H9 (cell line): ENCODE measurements around the gene MYO7A. TPM values are rescaled to one million over a fixed set of nuclear protein-coding genes. Genes with fewer than 3 reads are reported as not detected.

ENCODE experiments used
- DNase-seq: peaks from one replicate; pipeline ENCODE4 v3.0.0-alpha.2; 2017
- H2AFZ ChIP-seq: one replicate; pipeline ENCODE4 v1.6.1; 2013; ENCODE audit warnings: mild to moderate bottlenecking, low read length, control low read depth, moderate library complexity
- H2AK5ac ChIP-seq: 2 replicates; pipeline ENCODE4 v1.6.1; 2013; ENCODE audit warnings: low read length, control low read depth, mixed read lengths; ENCODE audit not compliant: insufficient read length
- H2BK120ac ChIP-seq: one replicate; pipeline ENCODE4 v1.6.1; 2013; ENCODE audit warnings: low read depth, mild to moderate bottlenecking, low read length, control low read depth, inconsistent platforms; ENCODE audit not compliant: poor library complexity, severe bottlenecking
- H2BK12ac ChIP-seq: 2 replicates; pipeline ENCODE4 v1.6.1; 2013; ENCODE audit warnings: low read length, control low read depth, mixed read lengths, low read depth; ENCODE audit not compliant: insufficient read length
- H2BK15ac ChIP-seq: 2 replicates; pipeline ENCODE4 v1.6.1; 2013; ENCODE audit warnings: low read depth, low read length, control low read depth
- H2BK20ac ChIP-seq: one replicate; pipeline ENCODE4 v1.6.1; 2013; ENCODE audit warnings: low read depth, mild to moderate bottlenecking, low read length, control low read depth, inconsistent platforms; ENCODE audit not compliant: poor library complexity, severe bottlenecking
- H2BK5ac ChIP-seq: 2 replicates; pipeline ENCODE4 v1.6.1; 2013; ENCODE audit warnings: low read length, control low read depth, mixed read lengths; ENCODE audit not compliant: insufficient read length
- H3K14ac ChIP-seq: 2 replicates; pipeline ENCODE4 v1.6.1; 2013; ENCODE audit warnings: low read length, control low read depth; ENCODE audit not compliant: insufficient read depth
- H3K18ac ChIP-seq: 2 replicates; pipeline ENCODE4 v1.6.1; 2013; ENCODE audit warnings: low read depth, mild to moderate bottlenecking, mixed read lengths, low read length, control low read depth; ENCODE audit not compliant: insufficient read length
- H3K23ac ChIP-seq: 2 replicates; pipeline ENCODE4 v1.6.1; 2013; ENCODE audit warnings: low read length, control low read depth, mixed read lengths, low read depth; ENCODE audit not compliant: insufficient read length
- H3K23me2 ChIP-seq: 2 replicates; pipeline ENCODE4 v1.6.1; 2013; ENCODE audit warnings: low read depth, mild to moderate bottlenecking, mixed read lengths, low read length, control low read depth; ENCODE audit not compliant: insufficient read length, poor library complexity, severe bottlenecking
- H3K27ac ChIP-seq: 2 replicates; pipeline ENCODE4 v1.5.1; 2013; ENCODE audit warnings: low read length, control low read depth, mixed read lengths, low read depth; ENCODE audit not compliant: insufficient read length
- H3K27me3 ChIP-seq: 2 replicates; pipeline ENCODE4 v1.6.1; 2013; ENCODE audit warnings: low read length, control low read depth, inconsistent platforms; ENCODE audit not compliant: insufficient read depth
- H3K4ac ChIP-seq: 2 replicates; pipeline ENCODE4 v1.6.1; 2013; ENCODE audit warnings: low read depth, mild to moderate bottlenecking, control low read depth, inconsistent platforms, low read length, moderate library complexity
- H3K4me1 ChIP-seq: 2 replicates; pipeline ENCODE4 v1.6.1; 2013; ENCODE audit warnings: low read length, control low read depth, inconsistent platforms; ENCODE audit not compliant: insufficient read depth
- H3K4me2 ChIP-seq: 2 replicates; pipeline ENCODE4 v1.6.1; 2013; ENCODE audit warnings: low read length, control low read depth, mixed read lengths; ENCODE audit not compliant: insufficient read length, insufficient read depth
- H3K56ac ChIP-seq: 2 replicates; pipeline ENCODE4 v1.6.1; 2013; ENCODE audit warnings: low read depth, mild to moderate bottlenecking, mixed read lengths, low read length, control low read depth; ENCODE audit not compliant: insufficient read length
- H3K79me1 ChIP-seq: 2 replicates; pipeline ENCODE4 v1.6.1; 2013; ENCODE audit warnings: low read depth, mild to moderate bottlenecking, moderate library complexity, low read length, control low read depth, inconsistent platforms; ENCODE audit not compliant: insufficient read depth, poor library complexity, severe bottlenecking
- H3K79me2 ChIP-seq: 2 replicates; pipeline ENCODE4 v1.6.1; 2013; ENCODE audit warnings: low read length, control low read depth, inconsistent platforms; ENCODE audit not compliant: insufficient read depth
- H3K9ac ChIP-seq: 2 replicates; pipeline ENCODE4 v1.6.1; 2013; ENCODE audit warnings: low read length, control low read depth, mixed read lengths; ENCODE audit not compliant: insufficient read length; ENCODE audit errors: extremely low read depth
- H3K9me3 ChIP-seq: one replicate; pipeline ENCODE4 v1.6.1; 2013; ENCODE audit warnings: low read depth, low read length, inconsistent platforms; ENCODE audit not compliant: control insufficient read depth
- H3T11ph ChIP-seq: one replicate; pipeline ENCODE4 v1.6.1; 2013; ENCODE audit warnings: mild to moderate bottlenecking, low read length, control low read depth, inconsistent platforms
- H4K20me1 ChIP-seq: one replicate; pipeline ENCODE4 v1.6.1; 2013; ENCODE audit not compliant: control insufficient read depth, insufficient read length, insufficient read depth
- H4K5ac ChIP-seq: 2 replicates; pipeline ENCODE4 v1.6.1; 2013; ENCODE audit warnings: low read depth, mild to moderate bottlenecking, mixed read lengths, low read length, control low read depth; ENCODE audit not compliant: insufficient read length
- H4K8ac ChIP-seq: replicated peaks from 2 replicates; pipeline ENCODE4 v1.6.1; 2013; ENCODE audit warnings: low read length, control low read depth, mixed read lengths, low read depth; ENCODE audit not compliant: insufficient read length
- H4K91ac ChIP-seq: 2 replicates; pipeline ENCODE4 v1.6.1; 2013; ENCODE audit warnings: low read depth, mild to moderate bottlenecking, moderate library complexity, mixed read lengths, low read length, control low read depth; ENCODE audit not compliant: insufficient read length
- H3K27ac Mint-ChIP-seq, 3 experiments: 2 replicates in 2 of 3; 3 replicates in 1 of 3; pipeline ENCODE4 v1.8.0; 2020 to 2021; ENCODE audit warnings: mixed read lengths in 3 of 3, mild to moderate bottlenecking in 1 of 3, moderate library complexity in 1 of 3
- H3K27me3 Mint-ChIP-seq: 2 replicates; pipeline ENCODE4 v1.8.0; 2021; ENCODE audit warnings: low read depth, mild to moderate bottlenecking, moderate library complexity, mixed read lengths
- H3K36me3 Mint-ChIP-seq, 3 experiments: 2 replicates in 2 of 3; 3 replicates in 1 of 3; pipeline ENCODE4 v1.8.0; 2020 to 2021; ENCODE audit warnings: low read depth in 3 of 3, mixed read lengths in 3 of 3; ENCODE audit not compliant: insufficient read depth in 1 of 3
- H3K4me1 Mint-ChIP-seq, 2 experiments: 2 replicates each; pipeline ENCODE4 v1.8.0; 2020; ENCODE audit warnings: mixed read lengths in 2 of 2
- H3K4me3 Mint-ChIP-seq, 2 experiments: 2 replicates in 1 of 2; 3 replicates in 1 of 2; pipeline ENCODE4 v1.8.0; 2020 to 2021; ENCODE audit warnings: mild to moderate bottlenecking in 2 of 2, mixed read lengths in 2 of 2, moderate library complexity in 1 of 2
- H3K9me3 Mint-ChIP-seq, 2 experiments: 2 replicates in 1 of 2; 3 replicates in 1 of 2; pipeline ENCODE4 v1.8.0; 2020; ENCODE audit warnings: mild to moderate bottlenecking in 2 of 2, mixed read lengths in 2 of 2, moderate library complexity in 1 of 2
- CTCF ChIP-seq: fragments of 200-600 bp; sonication (generic); conservative IDR thresholded peaks from 3 replicates; pipeline ENCODE4 v1.8.0; 2021; ENCODE audit warnings: antibody characterized with exemption, mild to moderate bottlenecking
- WGBS: extraction: QIAGEN DNeasy Blood & Tissue Kit; methylation state at CpG from one replicate; pipeline ENCODE4 v1.1.7; 2013; ENCODE audit warnings: missing lambda C conversion rate, low lambda C conversion rate, mixed read lengths; ENCODE audit not compliant: insufficient read length; ENCODE audit errors: extremely low coverage; 5-methylcytosine and 5-hydroxymethylcytosine counted together
- total RNA-seq: library from RNA; stranded (reverse); gene quantifications from 2 replicates; pipeline ENCODE4 v1.2.1, GENCODE V29; 2021

Gene MYO7A
- total RNA-seq, 1 experiment from 2014 or later, result 1.6 TPM

GRCh38 chr11:77080643-77081210 lies 47.3 kb upstream of the MYO7A start:
- Mint-ChIP-seq H3K9me3 (peaks cover 10 to 11% of the 10 kb centered on the region in 2 experiments; a peak in 4 of 5 replicates), H3K4me3 (no peak overlapping the region), H3K36me3 (peaks cover 0 to 3% (median 0%) of the 10 kb centered on the region in 3 experiments; a peak in 6 of 7 replicates), H3K27me3 (no peaks in the 10 kb centered on the region), H3K4me1 (peaks cover 6 to 8% of the 10 kb centered on the region in 2 experiments), H3K27ac (no peak overlapping the region)
- TF ChIP-seq CTCF, result no peak
- H2BK5ac ChIP-seq, result no peak overlapping the region
- no peak overlapping the region for H4K8ac ChIP-seq
- H3K79me2 ChIP-seq, result no peaks in the 10 kb centered on the region
- no peak overlapping the region for H3K27ac ChIP-seq
- no peaks in the 10 kb centered on the region for H3K79me1 ChIP-seq
- no peak overlapping the region for H3K56ac ChIP-seq
- H2BK12ac ChIP-seq, result no peak overlapping the region
- no peaks in the 10 kb centered on the region for H3K23me2 ChIP-seq
- no CpG with 5 or more reads among the region's 2 CpGs for WGBS
- no peak overlapping the region for H2AFZ ChIP-seq
- H2BK20ac ChIP-seq, result no peak overlapping the region
- no peak overlapping the region for H3K4me2 ChIP-seq
- H3K27me3 ChIP-seq, result no peaks in the 10 kb centered on the region
- H4K20me1 ChIP-seq, result no peaks in the 10 kb centered on the region
- H2BK15ac ChIP-seq, result no peak overlapping the region
- H2AK5ac ChIP-seq, result no peak overlapping the region
- H3K23ac ChIP-seq, result no peak overlapping the region
- no peak overlapping the region for H3K18ac ChIP-seq
- H3K4me1 ChIP-seq, result no peaks in the 10 kb centered on the region
- H3K14ac ChIP-seq, result no peak overlapping the region
- no peaks in the 10 kb centered on the region for H3K9me3 ChIP-seq
- H4K91ac ChIP-seq, result no peak overlapping the region
- H3K9ac ChIP-seq, result no peak overlapping the region
- no peak overlapping the region for H3K4ac ChIP-seq
- no peak overlapping the region for H2BK120ac ChIP-seq
- no peak overlapping the region for H3T11ph ChIP-seq
- H4K5ac ChIP-seq, result no peak overlapping the region
- no peak for DNase-seq
